H1 (cell line): ENCODE data around the gene DTD1. TPM values are rescaled to one million over a fixed set of nuclear protein-coding genes. Genes with fewer than 3 reads are reported as not detected.

Source experiments
- CTCF ChIA-PET: fragments of 300-600 bp; sonication (Branson Sonifier 250); formaldehyde crosslinking; loops from one replicate; lab custom pipeline; 2021; ENCODE audit not compliant: partially characterized antibody; lab: Charles Lee
- POLR2A ChIA-PET: fragments of 300-600 bp; sonication (Branson Sonifier 250); formaldehyde crosslinking; loops from one replicate; lab custom pipeline; 2021; ENCODE audit warnings: inconsistent platforms; ENCODE audit not compliant: partially characterized antibody; lab: Charles Lee
- DNase-seq, 2 experiments: peaks; one replicate each; pipeline versions ENCODE4 v3.0.0 to v3.0.0-alpha.2; 2010 to 2022; ENCODE audit warnings: low spot score in 2 of 2, low read depth in 1 of 2, mixed read lengths in 1 of 2
- FAIRE-seq: peaks from 2 replicates; lab custom pipeline; 2011; peaks lifted over from hg19 to GRCh38; lab: Jason Lieb, UNC
- H2AFZ ChIP-seq: 2 replicates; pipeline ENCODE4 v1.8.1; 2012; ENCODE audit warnings: low read length, inconsistent platforms
- H2AK5ac ChIP-seq: 2 replicates; pipeline ENCODE4 v1.6.1; 2013; ENCODE audit warnings: low read depth, low read length
- H2BK120ac ChIP-seq: replicated peaks from 2 replicates; pipeline ENCODE3; 2013; ENCODE audit warnings: low read depth, low read length, inconsistent platforms
- H2BK12ac ChIP-seq: 2 replicates; pipeline ENCODE4 v1.6.1; 2013; ENCODE audit warnings: low read depth, low read length
- H2BK15ac ChIP-seq: 2 replicates; pipeline ENCODE4 v1.6.1; 2013; ENCODE audit warnings: low read length
- H2BK20ac ChIP-seq: 2 replicates; pipeline ENCODE4 v1.6.1; 2013; ENCODE audit warnings: low read length
- H2BK5ac ChIP-seq: 2 replicates; pipeline ENCODE4 v1.6.1; 2013; ENCODE audit warnings: low read depth, low read length
- H3K14ac ChIP-seq: 2 replicates; pipeline ENCODE4 v1.6.1; 2013; ENCODE audit warnings: inconsistent platforms; ENCODE audit not compliant: insufficient read length
- H3K18ac ChIP-seq: 2 replicates; pipeline ENCODE4 v1.6.1; 2013; ENCODE audit warnings: low read length; ENCODE audit errors: extremely low read depth
- H3K23ac ChIP-seq: 2 replicates; pipeline ENCODE4 v1.6.1; 2013; ENCODE audit warnings: inconsistent platforms; ENCODE audit not compliant: insufficient read length
- H3K23me2 ChIP-seq: 2 replicates; pipeline ENCODE4 v1.6.1; 2013; ENCODE audit warnings: low read depth, low read length
- H3K27ac ChIP-seq: 2 replicates; pipeline ENCODE4 v1.6.1; 2011; ENCODE audit warnings: low read depth, low read length, inconsistent platforms
- H3K27me3 ChIP-seq, 4 experiments: replicated peaks in 1 of 4; 1 replicate in 1 of 4; 2 replicates in 3 of 4; pipeline versions ENCODE4 v1.6.1 to v1.8.1; 2011 to 2013; ENCODE audit warnings: low read length in 3 of 4, mild to moderate bottlenecking in 3 of 4, inconsistent platforms in 2 of 4, mixed read lengths in 2 of 4, moderate library complexity in 1 of 4; ENCODE audit not compliant: control insufficient read depth in 3 of 4, insufficient read depth in 3 of 4; ENCODE audit errors: extremely low read depth in 1 of 4
- H3K36me3 ChIP-seq, 4 experiments: 2 replicates each; pipeline versions ENCODE4 v1.6.1 to v1.8.1; 2011 to 2013; ENCODE audit warnings: mild to moderate bottlenecking in 4 of 4, low read length in 3 of 4, moderate library complexity in 2 of 4, control low read depth in 1 of 4, inconsistent platforms in 1 of 4; ENCODE audit not compliant: insufficient read depth in 4 of 4, control insufficient read depth in 2 of 4
- H3K4ac ChIP-seq: replicated peaks from 2 replicates; pipeline ENCODE3; 2013; ENCODE audit warnings: low read length, low read depth, mixed read lengths, inconsistent platforms; ENCODE audit not compliant: insufficient read length
- H3K4me1 ChIP-seq, 4 experiments: replicated peaks in 1 of 4; 1 replicate in 1 of 4; 2 replicates in 3 of 4; pipeline versions ENCODE4 v1.6.1 to v1.8.1; 2011 to 2013; ENCODE audit warnings: low read length in 3 of 4, inconsistent platforms in 2 of 4, mixed read lengths in 1 of 4; ENCODE audit not compliant: insufficient read depth in 4 of 4, control insufficient read depth in 3 of 4
- H3K4me2 ChIP-seq, 2 experiments: 2 replicates each; pipeline versions ENCODE4 v1.6.1 to v1.8.1; 2011 to 2013; ENCODE audit warnings: low read depth in 2 of 2, low read length in 2 of 2, control low read depth in 1 of 2, inconsistent platforms in 1 of 2, mild to moderate bottlenecking in 1 of 2; ENCODE audit not compliant: insufficient read depth in 1 of 2
- H3K4me3 ChIP-seq, 4 experiments: fragments of 200-600, 300-600 bp in 1 of 4; sonication (generic), shearing (Covaris generic), sonication (Bioruptor Twin) in 1 of 4; 2 replicates each; pipeline versions ENCODE4 v1.5.1 to v1.8.1; 2011 to 2016; ENCODE audit warnings: low read length in 4 of 4, low read depth in 3 of 4, control low read depth in 2 of 4, inconsistent platforms in 2 of 4, mild to moderate bottlenecking in 2 of 4, mixed read lengths in 1 of 4, moderate library complexity in 1 of 4; ENCODE audit not compliant: insufficient read depth in 2 of 4; ENCODE audit errors: extremely low read depth in 1 of 4
- H3K56ac ChIP-seq: replicated peaks from 2 replicates; pipeline ENCODE3; 2013; ENCODE audit warnings: low read depth, mild to moderate bottlenecking, mixed read lengths, low read length, inconsistent platforms; ENCODE audit not compliant: insufficient read length
- H3K79me1 ChIP-seq: 2 replicates; pipeline ENCODE4 v1.6.1; 2013; ENCODE audit warnings: low read depth, low read length, control low read depth
- H3K79me2 ChIP-seq, 2 experiments: 2 replicates each; pipeline versions ENCODE4 v1.6.1 to v1.8.1; 2012 to 2013; ENCODE audit warnings: low read length in 2 of 2, mild to moderate bottlenecking in 2 of 2, inconsistent platforms in 1 of 2; ENCODE audit not compliant: insufficient read depth in 2 of 2, control insufficient read depth in 1 of 2
- H3K9ac ChIP-seq, 4 experiments: replicated peaks in 1 of 4; 1 replicate in 1 of 4; 2 replicates in 3 of 4; pipeline versions ENCODE4 v1.6.1 to v1.8.1; 2011 to 2013; ENCODE audit warnings: low read depth in 3 of 4, low read length in 3 of 4, control low read depth in 2 of 4, mild to moderate bottlenecking in 2 of 4, moderate library complexity in 2 of 4, inconsistent platforms in 1 of 4; ENCODE audit errors: extremely low read depth in 1 of 4
- H3K9me3 ChIP-seq, 2 experiments: 2 replicates each; pipeline versions ENCODE4 v1.6.1 to v1.8.1; 2012 to 2013; ENCODE audit warnings: mild to moderate bottlenecking in 2 of 2, moderate library complexity in 2 of 2, control low read depth in 1 of 2, inconsistent platforms in 1 of 2, low read depth in 1 of 2, low read length in 1 of 2, mixed read lengths in 1 of 2; ENCODE audit not compliant: insufficient read depth in 2 of 2
- H4K20me1 ChIP-seq, 2 experiments: replicated peaks in 1 of 2; 2 replicates each; pipeline versions ENCODE3 to v1.8.1; 2011 to 2013; ENCODE audit warnings: inconsistent platforms in 2 of 2, low read length in 2 of 2, mild to moderate bottlenecking in 1 of 2; ENCODE audit not compliant: insufficient read depth in 2 of 2, control insufficient read depth in 1 of 2
- H4K5ac ChIP-seq: 2 replicates; pipeline ENCODE4 v1.6.1; 2013; ENCODE audit warnings: low read length, low read depth, mixed read lengths, inconsistent platforms; ENCODE audit not compliant: insufficient read length
- H4K8ac ChIP-seq: 2 replicates; pipeline ENCODE4 v1.8.0; 2013; ENCODE audit warnings: mild to moderate bottlenecking, moderate library complexity, low read length, inconsistent platforms; ENCODE audit not compliant: insufficient read depth; ENCODE audit errors: extremely low read depth
- H4K91ac ChIP-seq: replicated peaks from 2 replicates; pipeline ENCODE3; 2013; ENCODE audit warnings: low read length, mixed read lengths, inconsistent platforms; ENCODE audit not compliant: insufficient read length
- JUN ChIP-seq: IDR thresholded peaks from 2 replicates; pipeline ENCODE4 v1.6.1; 2011; ENCODE audit warnings: low read depth, mild to moderate bottlenecking, improper control_type of control experiment, low read length
- POLR2AphosphoS5 ChIP-seq: IDR thresholded peaks from 2 replicates; pipeline ENCODE4 v1.6.1; 2011; ENCODE audit warnings: low read depth, low read length
- WGBS, 2 experiments: shearing (Covaris generic) in 1 of 2; methylation state at CpG; one replicate each; pipeline versions ENCODE4 v1.1.6 to v1.1.7; 2013 to 2015; ENCODE audit warnings: low lambda C conversion rate in 2 of 2, mixed read lengths in 2 of 2, inconsistent platforms in 1 of 2, low coverage in 1 of 2, missing lambda C conversion rate in 1 of 2; ENCODE audit not compliant: insufficient replicate concordance in 2 of 2, insufficient coverage in 1 of 2, insufficient read length in 1 of 2; ENCODE audit errors: extremely low coverage in 1 of 2, missing lambda C conversion rate in 1 of 2; 5-methylcytosine and 5-hydroxymethylcytosine counted together
- polyA plus RNA-seq, 7 experiments: library from polyadenylated mRNA; depleted of rRNA in 3 of 7; stranded (reverse) in 5 of 7; unstranded in 2 of 7; fragments of >200 nt in 5 of 7; fragments of 200-250 nt in 2 of 7; gene quantifications; 1 replicate in 5 of 7; 2 replicates in 1 of 7; 4 replicates in 1 of 7; pipeline versions ENCODE4 v1.2.1 to v1.2.3, GENCODE V29; 2011 to 2013; ENCODE audit warnings: missing spikeins in 2 of 7, mixed read lengths in 2 of 7
- total RNA-seq: library from RNA; stranded (reverse); fragmentation: NEBNext Ultra II Directional; extraction: Animal tissue kit (Norgen Biotek cat#: 25700); gene quantifications from 2 replicates; pipeline ENCODE4 v1.2.1, GENCODE V29; 2021
- TF ChIP-seq, protein P1 (sequence below), 3 experiments: IDR thresholded peaks; 1 replicate in 2 of 3; 2 replicates in 1 of 3; pipeline versions ENCODE4 v1.5.1 to v1.6.1; 2011; ENCODE audit warnings: low read length in 3 of 3, mild to moderate bottlenecking in 3 of 3, inconsistent platforms in 2 of 3, low read depth in 1 of 3, moderate library complexity in 1 of 3; ENCODE audit not compliant: insufficient read depth in 1 of 3; ENCODE audit errors: control extremely low read depth in 1 of 3

Gene DTD1
- total and polyA plus RNA-seq, 2 of the 8 experiments (the other 6 are each of a cell fraction or from before 2014, with no cell fraction given) = 49.7 to 66.6 TPM

DNA sequence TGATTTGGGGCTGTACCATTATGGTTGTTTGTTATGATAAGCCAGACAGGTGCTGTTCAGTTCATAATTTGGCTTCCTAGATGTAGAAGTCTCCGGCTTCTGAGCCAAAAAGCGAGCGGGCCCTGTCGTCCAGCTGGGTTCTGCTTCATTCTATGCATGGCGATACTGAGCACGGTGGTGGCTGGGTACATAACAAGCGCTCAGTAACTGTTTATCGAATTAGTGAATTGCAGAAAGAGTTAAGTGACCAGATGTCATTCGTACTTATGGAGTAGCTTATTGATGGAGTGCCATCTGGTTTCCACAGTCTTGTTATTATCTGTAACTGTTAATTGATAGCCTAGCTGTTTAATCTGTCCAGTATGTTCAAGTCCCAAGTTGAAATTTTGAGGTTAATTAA lies 85.0 kb downstream of the DTD1 start:
- no peak overlapping the region for H2BK12ac ChIP-seq
- no peak overlapping the region for H3K56ac ChIP-seq
- POLR2A ChIA-PET = no interaction called here
- H3K27me3 ChIP-seq = no peaks in the 10 kb centered on the region
- 92% methylated on average over 9 of the region's 9 CpGs; no CpG with 5 or more reads in 1 of the 2 experiments for WGBS, 2 experiments
- no peak overlapping the region for H2BK20ac ChIP-seq
- no peak overlapping the region for H2AFZ ChIP-seq
- no peak overlapping the region for H2AK5ac ChIP-seq
- TF ChIP-seq, protein P1, sequence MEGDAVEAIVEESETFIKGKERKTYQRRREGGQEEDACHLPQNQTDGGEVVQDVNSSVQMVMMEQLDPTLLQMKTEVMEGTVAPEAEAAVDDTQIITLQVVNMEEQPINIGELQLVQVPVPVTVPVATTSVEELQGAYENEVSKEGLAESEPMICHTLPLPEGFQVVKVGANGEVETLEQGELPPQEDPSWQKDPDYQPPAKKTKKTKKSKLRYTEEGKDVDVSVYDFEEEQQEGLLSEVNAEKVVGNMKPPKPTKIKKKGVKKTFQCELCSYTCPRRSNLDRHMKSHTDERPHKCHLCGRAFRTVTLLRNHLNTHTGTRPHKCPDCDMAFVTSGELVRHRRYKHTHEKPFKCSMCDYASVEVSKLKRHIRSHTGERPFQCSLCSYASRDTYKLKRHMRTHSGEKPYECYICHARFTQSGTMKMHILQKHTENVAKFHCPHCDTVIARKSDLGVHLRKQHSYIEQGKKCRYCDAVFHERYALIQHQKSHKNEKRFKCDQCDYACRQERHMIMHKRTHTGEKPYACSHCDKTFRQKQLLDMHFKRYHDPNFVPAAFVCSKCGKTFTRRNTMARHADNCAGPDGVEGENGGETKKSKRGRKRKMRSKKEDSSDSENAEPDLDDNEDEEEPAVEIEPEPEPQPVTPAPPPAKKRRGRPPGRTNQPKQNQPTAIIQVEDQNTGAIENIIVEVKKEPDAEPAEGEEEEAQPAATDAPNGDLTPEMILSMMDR (IDR thresholded peaks at IDR 0.05; ENCODE audit: control extremely low read depth in 1 of 3, insufficient read depth in 1 of 3, low read depth in 1 of 3, low read length in 3 of 3) = no peak
- TF ChIP-seq POLR2AphosphoS5 (no peak), JUN (no peak)
- peaks cover 0 to 2% of the 10 kb centered on the region in 2 experiments for H4K20me1 ChIP-seq
- no peak overlapping the region for H3K23ac ChIP-seq
- no peak overlapping the region for H3K14ac ChIP-seq
- H2BK5ac ChIP-seq = no peak overlapping the region
- H4K8ac ChIP-seq = no peak overlapping the region
- H3K4me1 ChIP-seq = no peaks in the 10 kb centered on the region; a peak in 2 of 7 replicates
- H2BK120ac ChIP-seq = no peak overlapping the region
- H4K91ac ChIP-seq = no peak overlapping the region
- H4K5ac ChIP-seq = no peak overlapping the region
- no peaks in the 10 kb centered on the region for H3K79me2 ChIP-seq
- H3K9me3 ChIP-seq = no peaks in the 10 kb centered on the region
- no peak overlapping the region for H3K27ac ChIP-seq
- DNase-seq = no peak
- H2BK15ac ChIP-seq = no peak overlapping the region
- FAIRE-seq = no peak
- H3K79me1 ChIP-seq = no peaks in the 10 kb centered on the region
- CTCF ChIA-PET = interaction anchor here (1.0 to 1.2 kb wide), 4 partner anchors 13 to 74 kb away, joined by 3 to 7 read pairs (median 4); no protein-coding TSS in a partner anchor
- H3K36me3 ChIP-seq = no peaks in the 10 kb centered on the region
- no peaks in the 10 kb centered on the region for H3K23me2 ChIP-seq
- no peak overlapping the region for H3K4me3 ChIP-seq
- H3K18ac ChIP-seq = no peak overlapping the region
- H3K4ac ChIP-seq = no peak overlapping the region
- no peak overlapping the region for H3K9ac ChIP-seq
- H3K4me2 ChIP-seq = no peak overlapping the region
